ENCODE results near the gene SLC7A5. TPM values are rescaled to one million over a fixed set of nuclear protein-coding genes. Genes with fewer than 3 reads are reported as not detected.

Gene SLC7A5
- total RNA-seq, 4 donors from 2014 or later, result 10.0 to 99.4 (median 61.1) TPM

GRCh38 chr16:87840271-87840978 lies 28.9 kb downstream of the SLC7A5 start:
- no peak overlapping the region for H3K4me3 ChIP-seq
- no peaks in the 10 kb centered on the region for H3K4me1 ChIP-seq
- 86% methylated on average over 17 of the region's 29 CpGs for WGBS
- no peaks in the 10 kb centered on the region for H3K9me3 ChIP-seq
- peaks cover 36% of the 10 kb centered on the region for H3K36me3 ChIP-seq
- no peaks in the 10 kb centered on the region for H3K27me3 ChIP-seq
- no peak for TF ChIP-seq POLR2AphosphoS5 (IDR thresholded peaks at IDR 0.05)
- no peak for TF ChIP-seq CTCF (IDR thresholded peaks at IDR 0.05)
- TF ChIP-seq POLR2A (IDR thresholded peaks at IDR 0.05), result no peak
- no peak for TF ChIP-seq EP300 (IDR thresholded peaks at IDR 0.05)
- no peak for DNase-seq (ENCODE audit: low spot score in 2 of 2)
- H3K27ac ChIP-seq, result no peak overlapping the region

GRCh38 chr16:87839542-87840270 lies 29.6 kb downstream of the SLC7A5 start:
- DNase-seq (ENCODE audit: low spot score in 2 of 2), result no peak
- Histone ChIP-seq H3K4me1 (no peaks in the 10 kb centered on the region), H3K27ac (no peak overlapping the region), H3K36me3 (peaks cover 36% of the 10 kb centered on the region), H3K27me3 (no peaks in the 10 kb centered on the region), H3K9me3 (no peaks in the 10 kb centered on the region), H3K4me3 (no peak overlapping the region)
- WGBS, result 92% methylated on average over 21 of the region's 34 CpGs
- no peak for TF ChIP-seq POLR2AphosphoS5 (IDR thresholded peaks at IDR 0.05)
- TF ChIP-seq POLR2A (IDR thresholded peaks at IDR 0.05), result no peak
- TF ChIP-seq CTCF (IDR thresholded peaks at IDR 0.05), result no peak
- no peak for TF ChIP-seq EP300 (IDR thresholded peaks at IDR 0.05)

GRCh38 chr16:87838643-87839541 lies 30.4 kb downstream of the SLC7A5 start:
- H3K27ac ChIP-seq, result no peak overlapping the region
- H3K4me3 ChIP-seq, result no peak overlapping the region
- no peaks in the 10 kb centered on the region for H3K9me3 ChIP-seq
- no peaks in the 10 kb centered on the region for H3K27me3 ChIP-seq
- DNase-seq (ENCODE audit: low spot score in 2 of 2), result no peak
- peaks cover 41% of the 10 kb centered on the region for H3K36me3 ChIP-seq
- no peaks in the 10 kb centered on the region for H3K4me1 ChIP-seq
- TF ChIP-seq CTCF (IDR thresholded peaks at IDR 0.05), result no peak
- TF ChIP-seq EP300 (IDR thresholded peaks at IDR 0.05), result no peak
- no peak for TF ChIP-seq POLR2AphosphoS5 (IDR thresholded peaks at IDR 0.05)
- no peak for TF ChIP-seq POLR2A (IDR thresholded peaks at IDR 0.05)
- 84% methylated on average over 15 of the region's 27 CpGs for WGBS

GRCh38 chr16:87837627-87838289 lies 31.5 kb downstream of the SLC7A5 start:
- no peaks in the 10 kb centered on the region for H3K4me1 ChIP-seq
- H3K36me3 ChIP-seq, result peaks cover 48% of the 10 kb centered on the region
- WGBS, result 85% methylated on average over 13 of the region's 21 CpGs
- TF ChIP-seq EP300 (IDR thresholded peaks at IDR 0.05), result no peak
- no peak for TF ChIP-seq CTCF (IDR thresholded peaks at IDR 0.05)
- no peaks in the 10 kb centered on the region for H3K27me3 ChIP-seq
- H3K27ac ChIP-seq, result no peak overlapping the region
- DNase-seq (ENCODE audit: low spot score in 2 of 2), result no peak
- no peak overlapping the region for H3K4me3 ChIP-seq
- no peaks in the 10 kb centered on the region for H3K9me3 ChIP-seq
